Muscle layer of colon (tissue), 2 donors: ENCODE data around the gene ROR2.
"Not testable (repeated sequence)": the region's sequence is repeated elsewhere in the genome, so short reads cannot be mapped to it uniquely, and the experiment has no call there.

Experiments
- H3K27ac ChIP-seq: one replicate; pipeline ENCODE4 v1.7.0; 2013; ENCODE audit warnings: low read depth, mild to moderate bottlenecking, low read length, moderate library complexity
- H3K27me3 ChIP-seq, 2 donors: one replicate each; pipeline ENCODE4 v1.7.0; 2013; ENCODE audit warnings: low read length in 2 of 2, mild to moderate bottlenecking in 2 of 2; ENCODE audit not compliant: insufficient read depth in 2 of 2, control insufficient read depth in 1 of 2
- H3K36me3 ChIP-seq: one replicate; pipeline ENCODE4 v1.7.0; 2013; ENCODE audit warnings: mild to moderate bottlenecking, low read length; ENCODE audit not compliant: insufficient read depth
- H3K4me1 ChIP-seq: one replicate; pipeline ENCODE4 v1.7.0; 2013; ENCODE audit warnings: mild to moderate bottlenecking, low read length; ENCODE audit not compliant: insufficient read depth
- H3K4me3 ChIP-seq, 2 donors: one replicate each; pipeline ENCODE4 v1.7.0; 2013; ENCODE audit warnings: low read length in 2 of 2, low read depth in 1 of 2, mild to moderate bottlenecking in 1 of 2, moderate library complexity in 1 of 2
- H3K9ac ChIP-seq: one replicate; pipeline ENCODE4 v1.7.0; 2013; ENCODE audit warnings: low read length
- H3K9me3 ChIP-seq: one replicate; pipeline ENCODE4 v1.7.0; 2013; ENCODE audit warnings: mild to moderate bottlenecking, low read length
- donor health status: abdominal sarcoma.
- donor health status: Adenocarcinoma of cecum.

The ROR2 gene

GRCh38 chr9:91643481-91644077, 306.4 kb downstream of the ROR2 start:
- Histone ChIP-seq H3K36me3 (no peaks in the 10 kb centered on the region), H3K4me3 (no peak overlapping the region)

GRCh38 chr9:91642771-91643170, 307.3 kb downstream of the ROR2 start:
- Histone ChIP-seq H3K27me3 (no peaks in the 10 kb centered on the region), H3K4me1 (peaks cover 7% of the 10 kb centered on the region), H3K27ac (no peak overlapping the region), H3K36me3 (no peaks in the 10 kb centered on the region), H3K9me3 (peaks cover 4% of the 10 kb centered on the region), H3K9ac (no peak overlapping the region), H3K4me3 (no peak overlapping the region)

More at GRCh38 chr9:91643481-91644077, 306.4 kb downstream of the ROR2 start:
- Histone ChIP-seq H3K27ac (no peak overlapping the region), H3K27me3 (no peaks in the 10 kb centered on the region), H3K4me1 (peaks cover 7% of the 10 kb centered on the region), H3K9ac (no peak overlapping the region), H3K9me3 (peaks cover 4% of the 10 kb centered on the region)

GRCh38 chr9:91640428-91640827, 309.6 kb downstream of the ROR2 start:
- Histone ChIP-seq H3K9me3 (peaks cover 4% of the 10 kb centered on the region), H3K4me1 (peaks cover 7% of the 10 kb centered on the region), H3K27ac (no peak overlapping the region)

GRCh38 chr9:91639054-91639453, 311.0 kb downstream of the ROR2 start:
- no peak overlapping the region for H3K27ac ChIP-seq
- peaks cover 4% of the 10 kb centered on the region for H3K9me3 ChIP-seq
- no peaks in the 10 kb centered on the region for H3K27me3 ChIP-seq
- no peaks in the 10 kb centered on the region for H3K36me3 ChIP-seq
- H3K4me1 ChIP-seq: peaks cover 7% of the 10 kb centered on the region
- no peak overlapping the region for H3K4me3 ChIP-seq
- H3K9ac ChIP-seq: no peak overlapping the region

More at GRCh38 chr9:91640428-91640827, 309.6 kb downstream of the ROR2 start:
- H3K36me3 ChIP-seq: no peaks in the 10 kb centered on the region
- H3K9ac ChIP-seq: no peak overlapping the region
- H3K4me3 ChIP-seq: no peak overlapping the region
- no peaks in the 10 kb centered on the region for H3K27me3 ChIP-seq

GRCh38 chr9:91634832-91635231, 315.2 kb downstream of the ROR2 start:
- not testable (repeated sequence) for H3K36me3 ChIP-seq, H3K27me3 ChIP-seq, H3K4me1 ChIP-seq, H3K9me3 ChIP-seq, H3K27ac ChIP-seq, H3K9ac ChIP-seq, H3K4me3 ChIP-seq

- H3K4me3 ChIP-seq: no peak overlapping the region
- H3K9ac ChIP-seq: no peak overlapping the region
- no peaks in the 10 kb centered on the region for H3K36me3 ChIP-seq
- H3K9me3 ChIP-seq: no peaks in the 10 kb centered on the region
- H3K4me1 ChIP-seq: no peaks in the 10 kb centered on the region
- no peak overlapping the region for H3K27ac ChIP-seq
- no peaks in the 10 kb centered on the region for H3K27me3 ChIP-seq
Observed at GRCh38 chr9:91629718-91630117, 320.3 kb downstream of the ROR2 start.

- H3K4me3 ChIP-seq: no peak overlapping the region
- no peaks in the 10 kb centered on the region for H3K27me3 ChIP-seq
- H3K27ac ChIP-seq: no peak overlapping the region
- no peaks in the 10 kb centered on the region for H3K36me3 ChIP-seq
- no peak overlapping the region for H3K9ac ChIP-seq
- no peaks in the 10 kb centered on the region for H3K4me1 ChIP-seq
- no peaks in the 10 kb centered on the region for H3K9me3 ChIP-seq
Observed at GRCh38 chr9:91628892-91629291, 321.1 kb downstream of the ROR2 start.

- Histone ChIP-seq H3K9ac (no peak overlapping the region), H3K9me3 (no peaks in the 10 kb centered on the region), H3K36me3 (no peaks in the 10 kb centered on the region), H3K27ac (no peak overlapping the region), H3K4me3 (no peak overlapping the region), H3K4me1 (no peaks in the 10 kb centered on the region), H3K27me3 (no peaks in the 10 kb centered on the region)
Observed at GRCh38 chr9:91625331-91625730, 324.7 kb downstream of the ROR2 start.

GRCh38 chr9:91623004-91623403, 327.0 kb downstream of the ROR2 start:
- no peaks in the 10 kb centered on the region for H3K4me1 ChIP-seq
- H3K27me3 ChIP-seq: no peaks in the 10 kb centered on the region
- H3K27ac ChIP-seq: no peak overlapping the region
- no peak overlapping the region for H3K4me3 ChIP-seq
- H3K9ac ChIP-seq: no peak overlapping the region
- H3K9me3 ChIP-seq: no peaks in the 10 kb centered on the region
- H3K36me3 ChIP-seq: no peaks in the 10 kb centered on the region

GRCh38 chr9:91622121-91622520, 327.9 kb downstream of the ROR2 start:
- not testable (repeated sequence) for H3K4me1 ChIP-seq, H3K9ac ChIP-seq, H3K9me3 ChIP-seq, H3K27ac ChIP-seq, H3K4me3 ChIP-seq, H3K36me3 ChIP-seq, H3K27me3 ChIP-seq

GRCh38 chr9:91614044-91614443, 336.0 kb downstream of the ROR2 start:
- H3K27me3 ChIP-seq, H3K9me3 ChIP-seq, H3K4me3 ChIP-seq, H3K27ac ChIP-seq, H3K9ac ChIP-seq, H3K36me3 ChIP-seq, H3K4me1 ChIP-seq: not testable (repeated sequence)

- Histone ChIP-seq H3K9ac (no peak overlapping the region), H3K9me3 (no peaks in the 10 kb centered on the region), H3K4me1 (no peaks in the 10 kb centered on the region), H3K27ac (no peak overlapping the region), H3K4me3 (no peak overlapping the region), H3K27me3 (no peaks in the 10 kb centered on the region), H3K36me3 (no peaks in the 10 kb centered on the region)
Observed at GRCh38 chr9:91611582-91611981, 338.4 kb downstream of the ROR2 start.
